AG04450 (cell line): ENCODE measurements around the gene ADAM12. TPM values are rescaled to one million over a fixed set of nuclear protein-coding genes. Genes with fewer than 3 reads are reported as not detected.

Experiments
- CTCF ChIA-PET: fragments of 300-600, 350-600 bp; formaldehyde crosslinking; extraction: SDS; loops from one replicate; lab custom pipeline; 2022; ENCODE audit warnings: antibody characterized with exemption, inconsistent platforms; lab: Charles Lee
- POLR2A ChIA-PET: fragments of 350-600 bp; formaldehyde crosslinking; extraction: SDS; loops from one replicate; lab custom pipeline; 2021; ENCODE audit warnings: antibody characterized with exemption, inconsistent platforms; lab: Yijun Ruan, JAX
- DNase-seq: peaks from one replicate; pipeline ENCODE4 v3.0.0-alpha.2; 2011; ENCODE audit warnings: low read depth, low spot score
- H3K27ac ChIP-seq: one replicate; pipeline ENCODE4 v1.5.1; 2012; ENCODE audit warnings: low read depth, low read length, control low read depth
- H3K27me3 ChIP-seq: one replicate; pipeline ENCODE4 v1.6.0; 2012; ENCODE audit warnings: low read length; ENCODE audit not compliant: control insufficient read depth, insufficient read depth
- H3K4me3 ChIP-seq: 2 replicates; pipeline ENCODE4 v1.5.1; 2011; ENCODE audit warnings: mild to moderate bottlenecking, low read depth, low read length, control low read depth
- H3K9me3 ChIP-seq: 2 replicates; pipeline ENCODE4 v1.5.1; 2012; ENCODE audit warnings: low read length; ENCODE audit not compliant: control insufficient read depth, insufficient read depth
- polyA plus RNA-seq: library from polyadenylated mRNA; depleted of rRNA; stranded (reverse); fragments of >200 nt; gene quantifications from 2 replicates; pipeline ENCODE4 v1.2.3, GENCODE V29; 2011
- TF ChIP-seq, protein P1 (sequence below): IDR thresholded peaks from 2 replicates; pipeline ENCODE4 v1.5.1; 2011; ENCODE audit warnings: low read depth, low read length, control low read depth, inconsistent platforms

Gene ADAM12
- polyA plus RNA-seq, 1 experiment, result 8.0 TPM

DNA sequence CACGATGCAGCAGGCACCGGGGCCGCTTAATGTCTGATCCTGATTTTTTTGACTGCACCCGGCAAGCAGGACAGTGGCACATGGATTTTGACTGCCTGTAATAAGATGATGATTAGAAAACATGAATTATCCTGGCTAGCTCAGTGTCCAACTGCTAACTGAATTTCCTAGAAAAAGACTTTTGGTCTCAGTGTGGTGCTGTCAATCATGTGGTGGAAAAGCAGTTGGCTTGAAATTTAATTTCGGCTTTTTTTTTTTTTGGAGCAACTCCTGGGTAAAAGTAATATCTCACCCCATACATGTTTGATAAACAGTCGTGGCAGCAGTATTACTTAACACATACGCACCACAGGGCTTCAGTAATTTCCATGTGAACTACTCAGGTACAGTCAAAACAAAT lies 264.2 kb downstream of the ADAM12 start:
- no peaks in the 10 kb centered on the region for H3K27me3 ChIP-seq
- no peak overlapping the region for H3K4me3 ChIP-seq
- TF ChIP-seq, protein P1, sequence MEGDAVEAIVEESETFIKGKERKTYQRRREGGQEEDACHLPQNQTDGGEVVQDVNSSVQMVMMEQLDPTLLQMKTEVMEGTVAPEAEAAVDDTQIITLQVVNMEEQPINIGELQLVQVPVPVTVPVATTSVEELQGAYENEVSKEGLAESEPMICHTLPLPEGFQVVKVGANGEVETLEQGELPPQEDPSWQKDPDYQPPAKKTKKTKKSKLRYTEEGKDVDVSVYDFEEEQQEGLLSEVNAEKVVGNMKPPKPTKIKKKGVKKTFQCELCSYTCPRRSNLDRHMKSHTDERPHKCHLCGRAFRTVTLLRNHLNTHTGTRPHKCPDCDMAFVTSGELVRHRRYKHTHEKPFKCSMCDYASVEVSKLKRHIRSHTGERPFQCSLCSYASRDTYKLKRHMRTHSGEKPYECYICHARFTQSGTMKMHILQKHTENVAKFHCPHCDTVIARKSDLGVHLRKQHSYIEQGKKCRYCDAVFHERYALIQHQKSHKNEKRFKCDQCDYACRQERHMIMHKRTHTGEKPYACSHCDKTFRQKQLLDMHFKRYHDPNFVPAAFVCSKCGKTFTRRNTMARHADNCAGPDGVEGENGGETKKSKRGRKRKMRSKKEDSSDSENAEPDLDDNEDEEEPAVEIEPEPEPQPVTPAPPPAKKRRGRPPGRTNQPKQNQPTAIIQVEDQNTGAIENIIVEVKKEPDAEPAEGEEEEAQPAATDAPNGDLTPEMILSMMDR, result no peak
- H3K27ac ChIP-seq, result no peak overlapping the region
- H3K9me3 ChIP-seq, result 0 out of 2 replicates have a peak, but pooled peaks cover 3% of the 10 kb centered on the region
- POLR2A ChIA-PET, result no interaction called here
- CTCF ChIA-PET, result no interaction called here
- no peak for DNase-seq

DNA sequence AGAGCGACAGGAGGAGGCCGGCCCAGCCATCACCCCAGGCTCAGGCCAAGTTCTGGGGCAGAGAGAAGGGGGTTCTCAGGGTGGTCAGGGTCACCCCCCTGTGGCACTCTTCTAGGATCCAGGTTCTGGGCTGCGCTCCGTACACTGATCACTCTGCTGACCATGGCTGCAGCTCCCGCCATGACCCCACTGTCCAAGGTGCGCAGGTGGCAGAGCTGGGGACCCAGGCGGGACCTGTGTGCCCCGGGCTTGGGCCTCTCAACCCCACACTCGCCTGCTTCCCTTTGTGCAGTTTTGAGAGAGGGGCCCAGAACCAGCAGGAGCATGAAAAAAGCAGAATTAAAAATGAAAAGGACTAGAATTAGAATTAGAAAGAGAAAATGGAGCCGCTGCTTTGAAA lies 264.8 kb downstream of the ADAM12 start:
- ChIA-PET POLR2A (no interaction called here), CTCF (interaction anchor here (1.0 kb wide), 1 partner anchor 25 kb away, joined by 4 read pairs; no protein-coding TSS in a partner anchor)
- DNase-seq, result no peak
- Histone ChIP-seq H3K27ac (no peak overlapping the region), H3K27me3 (no peaks in the 10 kb centered on the region), H3K4me3 (no peak overlapping the region), H3K9me3 (0 out of 2 replicates have a peak, but pooled peaks cover under 1% of the 10 kb centered on the region)
- TF ChIP-seq, protein P1, result no peak

DNA sequence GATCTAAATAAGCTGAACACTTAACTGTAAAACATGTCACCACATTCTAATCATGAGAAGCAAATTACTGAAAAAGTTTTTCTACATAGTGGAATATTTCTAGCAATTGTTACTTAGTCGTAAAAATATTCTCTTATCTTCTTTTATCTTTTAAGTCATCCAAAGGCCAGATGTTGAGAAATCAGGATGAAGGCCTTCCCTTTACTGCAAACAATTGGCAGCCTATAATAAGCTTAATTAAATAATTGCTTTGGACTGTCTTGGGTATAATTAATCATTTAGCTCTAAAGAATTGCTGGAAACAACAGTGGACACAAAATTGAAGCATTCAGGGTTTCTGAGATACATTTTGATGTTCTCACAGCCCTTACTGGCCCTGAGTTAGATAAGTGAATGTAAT lies 265.4 kb downstream of the ADAM12 start:
- CTCF ChIA-PET, result interaction anchor here (1.0 kb wide), 1 partner anchor 25 kb away, joined by 4 read pairs; no protein-coding TSS in a partner anchor
- POLR2A ChIA-PET, result no interaction called here
- Histone ChIP-seq H3K27ac (no peak overlapping the region), H3K9me3 (no peaks in the 10 kb centered on the region), H3K4me3 (no peak overlapping the region), H3K27me3 (no peaks in the 10 kb centered on the region)
- DNase-seq, result no peak
- TF ChIP-seq, protein P1, result no peak

DNA sequence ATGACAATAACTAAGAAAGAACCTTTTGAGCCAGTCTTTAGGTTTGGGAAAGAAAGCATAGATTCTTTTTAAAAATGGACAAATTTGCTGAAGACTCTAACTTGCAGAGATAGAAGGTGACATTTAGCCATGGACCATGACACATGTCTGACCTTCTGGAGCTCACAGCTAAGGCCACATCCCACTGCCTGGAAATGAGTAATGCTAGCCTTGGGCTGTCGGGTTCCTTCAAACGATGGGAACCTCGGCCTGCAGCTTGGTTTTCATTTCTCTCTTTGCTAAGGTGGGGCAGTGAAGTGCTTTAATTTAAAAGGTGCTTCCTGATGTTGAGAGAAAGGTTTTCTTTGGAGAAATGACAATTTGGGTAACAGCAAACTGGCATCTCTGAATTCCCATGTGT lies 268.7 kb downstream of the ADAM12 start:
- ChIA-PET CTCF (no interaction called here), POLR2A (no interaction called here)
- Histone ChIP-seq H3K27me3 (no peaks in the 10 kb centered on the region), H3K27ac (no peak overlapping the region), H3K4me3 (no peak overlapping the region), H3K9me3 (no peaks in the 10 kb centered on the region)
- TF ChIP-seq, protein P1, result no peak
- DNase-seq, result no peak

DNA sequence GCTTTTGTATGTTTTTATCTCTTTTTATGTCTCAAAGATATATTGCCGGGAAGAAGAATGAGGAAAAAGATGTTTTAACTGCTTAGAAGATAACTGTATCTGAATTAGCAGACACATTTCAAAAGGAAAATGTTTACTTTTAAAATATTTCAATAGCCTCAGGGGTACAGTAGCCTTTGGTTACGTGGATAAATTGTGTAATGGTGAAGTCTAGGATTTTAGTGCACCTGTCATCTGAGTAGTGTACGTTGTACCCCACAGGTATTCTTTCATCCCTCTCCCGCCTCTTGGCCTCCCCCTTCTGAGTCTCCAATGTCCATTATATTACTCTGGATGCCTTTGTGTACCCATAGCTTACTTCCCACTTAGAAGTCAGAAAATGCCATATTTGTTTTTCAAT lies 269.8 kb downstream of the ADAM12 start:
- TF ChIP-seq, protein P1, result no peak
- Histone ChIP-seq H3K27me3 (no peaks in the 10 kb centered on the region), H3K4me3 (no peak overlapping the region), H3K27ac (no peak overlapping the region), H3K9me3 (no peaks in the 10 kb centered on the region)
- no peak for DNase-seq
- POLR2A ChIA-PET, result no interaction called here
- CTCF ChIA-PET, result no interaction called here
